SJSA1 (cell line): ENCODE results near the gene DLL4. TPM values are rescaled to one million over a fixed set of nuclear protein-coding genes. Genes with fewer than 3 reads are reported as not detected.
"Not testable (repeated sequence)": the region's sequence is repeated elsewhere in the genome, so short reads cannot be mapped to it uniquely, and the experiment has no call there.

ENCODE experiments used
- DNase-seq, 2 experiments: peaks; one replicate each; pipeline ENCODE4 v3.0.0-alpha.2; 2015 to 2020; ENCODE audit warnings: low spot score in 2 of 2, low read depth in 1 of 2
- H3K27ac ChIP-seq: fragments of 250-450 bp; sonication (Bioruptor Pico); 2 replicates; pipeline ENCODE4 v1.5.1; 2020; ENCODE audit warnings: mild to moderate bottlenecking, moderate library complexity
- H3K27me3 ChIP-seq: fragments of 250-450 bp; sonication (Bioruptor Pico); replicated peaks from 2 replicates; pipeline ENCODE4 v1.5.1; 2020; ENCODE audit warnings: mild to moderate bottlenecking, moderate library complexity
- H3K36me3 ChIP-seq: fragments of 250-450 bp; sonication (Bioruptor Pico); 2 replicates; pipeline ENCODE4 v1.5.1; 2020; ENCODE audit warnings: mild to moderate bottlenecking
- H3K4me1 ChIP-seq: fragments of 250-450 bp; sonication (Bioruptor Pico); replicated peaks from 2 replicates; pipeline ENCODE4 v1.6.1; 2021; ENCODE audit warnings: mild to moderate bottlenecking
- H3K4me3 ChIP-seq: fragments of 250-450 bp; sonication (Bioruptor Pico); 2 replicates; pipeline ENCODE4 v1.5.1; 2020; ENCODE audit warnings: mild to moderate bottlenecking
- H3K9me3 ChIP-seq: fragments of 250-450 bp; sonication (Bioruptor Pico); replicated peaks from 2 replicates; pipeline ENCODE4 v1.5.1; 2020; ENCODE audit warnings: mild to moderate bottlenecking
- total RNA-seq: library from RNA; depleted of rRNA; stranded (reverse); fragments of >200 nt; shearing (Covaris generic); gene quantifications from 2 replicates; pipeline ENCODE4 v1.2.3, GENCODE V29; 2014

Gene DLL4
- total RNA-seq, 1 experiment from 2014 or later: not detected

DNA sequence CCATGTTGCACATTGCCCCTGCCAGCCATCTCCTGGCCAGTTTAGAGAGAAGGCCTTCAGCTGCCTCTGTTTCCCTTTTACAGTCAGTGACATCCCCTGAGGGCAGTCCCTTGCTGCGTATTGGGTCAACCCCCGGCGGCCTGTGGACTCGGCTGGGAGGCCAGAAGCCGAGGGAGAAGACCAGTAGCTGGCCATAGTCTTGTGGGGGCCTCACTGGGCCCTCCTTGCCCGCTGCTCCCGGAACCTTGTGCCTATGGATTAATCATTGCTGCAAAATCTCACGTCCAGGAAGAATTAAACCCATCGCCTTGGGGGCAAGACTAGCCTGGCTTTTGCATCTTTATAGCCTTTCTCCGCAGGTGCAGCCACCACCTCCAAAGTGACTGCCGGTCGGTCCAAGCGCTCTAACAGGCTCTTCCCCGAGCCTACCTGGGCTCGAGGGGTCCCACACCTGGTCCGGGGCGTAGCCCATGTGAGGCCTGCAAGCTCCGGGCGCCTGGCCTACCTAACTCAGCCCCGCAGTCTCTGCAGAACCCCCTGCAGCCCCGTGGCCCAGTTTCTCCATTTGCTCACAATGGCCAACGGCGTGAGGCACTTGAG is 23.3 kb downstream of the DLL4 start:
- peaks cover 18% of the 10 kb centered on the region for H3K4me1 ChIP-seq
- no peak for DNase-seq
- H3K27me3 ChIP-seq: no peaks in the 10 kb centered on the region
- H3K27ac ChIP-seq: peak overlapping the region; percentile 47
- H3K36me3 ChIP-seq: no peaks in the 10 kb centered on the region
- H3K4me3 ChIP-seq: peak overlapping the region; percentile 52
- no peaks in the 10 kb centered on the region for H3K9me3 ChIP-seq

DNA sequence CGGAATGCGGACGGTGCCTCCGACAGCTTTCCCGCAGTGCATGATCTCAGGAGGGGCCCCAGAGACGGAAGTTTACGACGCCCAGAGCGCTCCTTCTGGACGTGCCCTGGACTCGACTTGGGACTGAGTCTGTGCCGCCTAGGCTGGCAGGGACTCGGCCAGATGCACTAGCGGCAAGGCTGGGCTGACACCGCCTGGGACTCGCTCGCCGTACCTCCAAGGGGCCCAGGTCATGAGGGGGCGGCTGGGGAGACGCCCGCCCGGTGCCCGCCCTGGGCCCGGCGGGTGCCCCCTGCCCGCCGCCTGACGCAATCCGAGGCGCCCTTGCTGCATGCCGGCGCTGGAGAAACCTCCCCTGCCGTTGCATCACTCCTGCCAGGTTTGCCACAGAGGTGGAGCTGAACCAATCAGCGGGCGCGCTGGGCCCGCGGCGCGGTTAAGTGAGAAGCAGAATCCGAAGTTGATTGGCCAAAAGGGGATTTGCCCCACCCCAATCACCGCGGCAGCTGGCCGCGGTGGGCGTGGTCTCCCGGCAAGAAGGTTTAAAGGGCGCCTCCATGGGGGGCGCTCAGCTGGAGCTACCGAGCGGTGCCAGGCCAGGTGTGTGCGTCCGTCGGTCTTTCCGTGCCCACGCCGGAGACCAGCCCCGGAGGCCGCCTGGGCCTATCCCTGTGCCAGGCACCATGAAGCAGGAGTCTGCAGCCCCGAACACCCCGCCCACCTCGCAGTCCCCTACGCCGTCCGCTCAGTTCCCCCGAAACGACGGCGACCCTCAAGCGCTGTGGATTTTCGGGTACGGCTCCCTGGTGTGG is 24.0 kb downstream of the DLL4 start, which contains the start of gene CHAC1:
Gene CHAC1, plus strand, starts transcription at position 571 of the 812 bp plus-strand sequence. Its CDS starts 113 bp downstream, at position 684.
- no peaks in the 10 kb centered on the region for H3K9me3 ChIP-seq
- H3K36me3 ChIP-seq: no peaks in the 10 kb centered on the region
- H3K27ac ChIP-seq: peak within 1 kb of the TSS; percentile 47
- no peaks in the 10 kb centered on the region for H3K27me3 ChIP-seq
- H3K4me3 ChIP-seq: peak within 1 kb of the TSS; percentile 52
- DNase-seq: peak; percentile 89 to 94
- H3K4me1 ChIP-seq: peaks cover 18% of the 10 kb centered on the region

- peaks cover 18% of the 10 kb centered on the region for H3K4me1 ChIP-seq
- no peaks in the 10 kb centered on the region for H3K9me3 ChIP-seq
- H3K36me3 ChIP-seq: no peaks in the 10 kb centered on the region
- peak overlapping the region; percentile 52 for H3K4me3 ChIP-seq
- no peak for DNase-seq
- H3K27me3 ChIP-seq: no peaks in the 10 kb centered on the region
- no peak overlapping the region for H3K27ac ChIP-seq
Observed at GRCh38 chr15:40953713-40954074, 24.6 kb downstream of the DLL4 start.

GRCh38 chr15:40954158-40954848 is 25.2 kb downstream of the DLL4 start:
- peaks cover 18% of the 10 kb centered on the region for H3K4me1 ChIP-seq
- H3K27me3 ChIP-seq, H3K27ac ChIP-seq, H3K9me3 ChIP-seq, H3K36me3 ChIP-seq, DNase-seq: not testable (repeated sequence)
- peak overlapping the region; percentile 52 for H3K4me3 ChIP-seq

DNA sequence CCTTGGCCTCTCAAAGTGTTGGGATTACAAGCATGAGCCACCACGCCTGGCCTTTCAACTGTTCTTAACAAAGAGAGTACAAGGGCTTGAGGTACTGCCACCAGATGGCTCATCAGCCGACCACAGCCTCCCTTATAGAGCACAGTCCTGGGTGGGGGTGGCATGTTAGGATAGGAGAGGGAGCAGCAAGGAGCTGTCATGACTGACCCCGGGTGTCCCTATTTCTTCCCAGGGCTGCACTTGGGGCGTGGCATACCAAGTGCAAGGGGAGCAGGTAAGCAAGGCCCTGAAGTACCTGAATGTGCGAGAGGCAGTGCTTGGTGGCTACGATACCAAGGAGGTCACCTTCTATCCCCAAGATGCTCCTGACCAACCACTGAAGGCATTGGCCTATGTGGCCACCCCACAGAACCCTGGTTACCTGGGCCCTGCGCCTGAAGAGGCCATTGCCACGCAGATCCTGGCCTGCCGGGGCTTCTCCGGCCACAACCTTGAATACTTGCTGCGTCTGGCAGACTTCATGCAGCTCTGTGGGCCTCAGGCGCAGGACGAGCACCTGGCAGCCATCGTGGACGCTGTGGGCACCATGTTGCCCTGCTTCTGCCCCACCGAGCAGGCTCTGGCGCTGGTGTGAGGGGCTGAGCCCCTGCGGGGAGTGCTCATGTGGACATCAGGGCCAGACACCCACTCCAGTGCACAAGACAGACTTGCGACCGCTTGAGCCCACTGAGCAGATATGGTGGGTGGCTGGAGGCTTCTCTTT is 26.2 kb downstream of the DLL4 start:
- Histone ChIP-seq H3K36me3 (no peaks in the 10 kb centered on the region), H3K4me1 (peaks cover 18% of the 10 kb centered on the region), H3K9me3 (no peaks in the 10 kb centered on the region), H3K4me3 (no peak overlapping the region), H3K27me3 (no peaks in the 10 kb centered on the region), H3K27ac (no peak overlapping the region)
- peak in 1 of 2 experiments; percentile 40 for DNase-seq

GRCh38 chr15:40955930-40956540 is 26.9 kb downstream of the DLL4 start:
- Histone ChIP-seq H3K4me1 (peaks cover 21% of the 10 kb centered on the region), H3K27me3 (no peaks in the 10 kb centered on the region), H3K4me3 (no peak overlapping the region), H3K36me3 (no peaks in the 10 kb centered on the region), H3K27ac (no peak overlapping the region), H3K9me3 (no peaks in the 10 kb centered on the region)
- DNase-seq: no peak

DNA sequence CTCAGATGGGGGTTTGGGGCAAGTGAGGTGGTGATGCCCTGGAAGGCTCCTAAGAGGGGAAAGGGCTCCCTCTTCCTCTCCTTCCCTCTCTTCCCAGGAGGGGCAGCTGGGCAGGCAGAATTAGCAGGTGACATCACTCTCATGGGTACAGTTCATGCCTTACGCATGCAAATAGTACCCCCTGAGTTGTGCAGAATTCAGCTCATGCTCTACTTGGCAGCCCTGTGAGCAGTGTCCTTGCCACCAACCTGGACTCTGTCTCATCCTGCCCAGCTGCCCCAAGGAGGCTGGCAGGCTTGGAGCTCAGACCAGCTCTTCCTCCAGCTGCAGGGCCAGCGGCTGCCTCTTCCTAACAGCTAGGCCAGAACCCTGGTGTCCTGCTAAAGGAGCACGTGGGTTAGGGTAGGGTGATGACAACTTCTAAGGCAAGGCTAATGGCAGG is 27.4 kb downstream of the DLL4 start:
- no peak overlapping the region for H3K4me3 ChIP-seq
- H3K9me3 ChIP-seq: no peaks in the 10 kb centered on the region
- peaks cover 21% of the 10 kb centered on the region for H3K4me1 ChIP-seq
- H3K36me3 ChIP-seq: no peaks in the 10 kb centered on the region
- H3K27me3 ChIP-seq: no peaks in the 10 kb centered on the region
- DNase-seq: no peak
- no peak overlapping the region for H3K27ac ChIP-seq

DNA sequence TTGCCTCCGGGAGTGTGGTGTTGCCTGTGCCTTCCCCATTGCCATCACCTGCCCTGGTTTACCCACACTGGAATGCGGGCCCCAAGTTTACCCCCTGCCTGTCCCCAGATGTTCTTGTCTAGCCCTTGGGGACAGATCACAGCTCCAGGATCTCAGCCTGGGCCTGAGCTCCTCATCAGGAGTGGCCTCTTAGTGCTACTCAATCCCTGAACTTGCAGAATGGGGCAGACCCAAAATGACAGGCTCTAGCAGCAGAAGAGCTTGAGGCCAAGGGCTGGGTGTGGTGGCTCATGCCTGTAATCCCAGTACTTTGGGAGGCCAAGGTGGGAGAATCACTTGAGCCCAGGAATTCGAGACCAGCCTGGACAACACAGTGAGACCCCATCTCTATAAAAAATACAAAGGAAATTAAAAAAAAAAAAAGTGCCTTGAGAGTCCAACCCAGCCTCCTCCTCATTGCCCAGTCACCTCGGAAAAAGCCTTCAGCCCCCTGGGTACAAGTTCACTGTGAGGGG is 28.0 kb downstream of the DLL4 start:
- Histone ChIP-seq H3K27me3 (no peaks in the 10 kb centered on the region), H3K9me3 (no peaks in the 10 kb centered on the region), H3K27ac (no peak overlapping the region), H3K4me1 (peaks cover 21% of the 10 kb centered on the region), H3K4me3 (no peak overlapping the region), H3K36me3 (no peaks in the 10 kb centered on the region)
- no peak for DNase-seq

- Histone ChIP-seq H3K36me3 (no peaks in the 10 kb centered on the region), H3K9me3 (no peaks in the 10 kb centered on the region), H3K4me1 (peaks cover 16% of the 10 kb centered on the region), H3K27me3 (no peaks in the 10 kb centered on the region), H3K27ac (no peak overlapping the region), H3K4me3 (no peak overlapping the region)
- DNase-seq: no peak
Observed at GRCh38 chr15:40957581-40958051, 28.5 kb downstream of the DLL4 start.

DNA sequence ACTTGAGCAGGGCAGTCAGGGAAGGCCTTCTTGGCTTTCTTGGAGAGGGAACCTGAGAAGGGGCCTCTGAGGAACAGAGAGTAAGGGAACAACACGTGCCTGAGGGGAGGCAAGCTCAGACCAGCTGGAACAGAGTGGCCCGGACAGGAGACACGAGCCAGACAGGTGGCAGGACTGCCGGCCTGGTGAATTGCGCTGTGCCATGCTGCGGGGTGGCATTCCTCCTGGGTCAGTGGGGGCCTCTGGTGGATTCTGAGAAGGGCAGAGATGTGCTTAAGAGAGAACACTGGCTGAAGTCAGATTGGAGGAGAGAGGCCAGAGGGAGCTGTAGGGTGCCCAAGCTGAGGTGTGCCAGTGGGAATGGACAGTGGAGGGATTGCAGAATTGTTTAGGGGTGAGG is 29.0 kb downstream of the DLL4 start:
- Histone ChIP-seq H3K27ac (no peak overlapping the region), H3K4me3 (no peak overlapping the region), H3K4me1 (peaks cover 13% of the 10 kb centered on the region; the same call in 1 of the 2 replicates), H3K36me3 (no peaks in the 10 kb centered on the region), H3K9me3 (no peaks in the 10 kb centered on the region), H3K27me3 (no peaks in the 10 kb centered on the region)
- no peak for DNase-seq

- no peak for DNase-seq
- no peaks in the 10 kb centered on the region for H3K27me3 ChIP-seq
- peaks cover 9% of the 10 kb centered on the region; the same call in 1 of the 2 replicates for H3K4me1 ChIP-seq
- H3K36me3 ChIP-seq: no peaks in the 10 kb centered on the region
- H3K9me3 ChIP-seq: no peaks in the 10 kb centered on the region
- no peak overlapping the region for H3K27ac ChIP-seq
- no peak overlapping the region for H3K4me3 ChIP-seq
Observed at GRCh38 chr15:40958723-40959122, 29.6 kb downstream of the DLL4 start.

GRCh38 chr15:40959331-40960141 is 30.4 kb downstream of the DLL4 start:
- no peak overlapping the region for H3K27ac ChIP-seq
- no peaks in the 10 kb centered on the region for H3K9me3 ChIP-seq
- no peak for DNase-seq
- H3K4me3 ChIP-seq: no peak overlapping the region
- 0 out of 2 replicates have a peak, but pooled peaks cover 3% of the 10 kb centered on the region for H3K4me1 ChIP-seq
- H3K27me3 ChIP-seq: no peaks in the 10 kb centered on the region
- H3K36me3 ChIP-seq: no peaks in the 10 kb centered on the region
